GM19025 (cell line): ENCODE data around the gene CFAP65.

ENCODE experiments used
- ATAC-seq: cut with Tn5 transposase; IDR thresholded peaks from one replicate; pipeline ENCODE4 v1.9.1; 2021; ENCODE audit warnings: mild to moderate bottlenecking, low read depth, moderate library complexity; ENCODE audit not compliant: unreplicated experiment

The CFAP65 gene

GRCh38 chr2:219017201-219017931 is 23.9 kb downstream of the CFAP65 start:
- ATAC-seq: no peak

GRCh38 chr2:219016721-219017120 is 24.6 kb downstream of the CFAP65 start:
- no peak for ATAC-seq

- no peak for ATAC-seq
These were observed 30.4 kb downstream of the CFAP65 start for GRCh38 chr2:219010873-219011272.

GRCh38 chr2:219010162-219010756 is 31.1 kb downstream of the CFAP65 start:
- ATAC-seq: no peak

GRCh38 chr2:219009294-219009693 is 32.0 kb downstream of the CFAP65 start:
- no peak for ATAC-seq

- no peak for ATAC-seq
These were observed 37.3 kb downstream of the CFAP65 start for GRCh38 chr2:219003979-219004378.

GRCh38 chr2:219003267-219003634 is 38.1 kb downstream of the CFAP65 start:
- no peak for ATAC-seq

- no peak for ATAC-seq
These were observed 38.7 kb downstream of the CFAP65 start for GRCh38 chr2:219002395-219003266.

- ATAC-seq: no peak
These were observed 39.5 kb downstream of the CFAP65 start for GRCh38 chr2:219001577-219002394.

- no peak for ATAC-seq
These were observed 40.2 kb downstream of the CFAP65 start for GRCh38 chr2:219001100-219001576.

GRCh38 chr2:219000569-219000960 is 40.8 kb downstream of the CFAP65 start:
- ATAC-seq: no peak

GRCh38 chr2:218999881-219000568 is 41.3 kb downstream of the CFAP65 start:
- ATAC-seq: no peak

GRCh38 chr2:218999021-218999880 is 42.1 kb downstream of the CFAP65 start:
- ATAC-seq: no peak

- no peak for ATAC-seq
These were observed 42.8 kb downstream of the CFAP65 start for GRCh38 chr2:218998414-218999002.

- ATAC-seq: no peak
These were observed 43.6 kb downstream of the CFAP65 start for GRCh38 chr2:218997731-218998130.

- no peak for ATAC-seq
These were observed 44.4 kb downstream of the CFAP65 start for GRCh38 chr2:218996937-218997336.

GRCh38 chr2:218995972-218996711 is 45.2 kb downstream of the CFAP65 start:
- peak; percentile 55 for ATAC-seq

- no peak for ATAC-seq
These were observed 45.8 kb downstream of the CFAP65 start for GRCh38 chr2:218995561-218995960.
